CD4-positive, alpha-beta T cell treated with Interferon alpha-2 for 1 hour (primary cell): Measurements from ENCODE around the gene CECR2.

Source experiments
- DNase-seq, 2 donors: peaks; one replicate each; pipeline ENCODE4 v3.0.0-alpha.2; 2020 to 2022

The CECR2 gene

DNA sequence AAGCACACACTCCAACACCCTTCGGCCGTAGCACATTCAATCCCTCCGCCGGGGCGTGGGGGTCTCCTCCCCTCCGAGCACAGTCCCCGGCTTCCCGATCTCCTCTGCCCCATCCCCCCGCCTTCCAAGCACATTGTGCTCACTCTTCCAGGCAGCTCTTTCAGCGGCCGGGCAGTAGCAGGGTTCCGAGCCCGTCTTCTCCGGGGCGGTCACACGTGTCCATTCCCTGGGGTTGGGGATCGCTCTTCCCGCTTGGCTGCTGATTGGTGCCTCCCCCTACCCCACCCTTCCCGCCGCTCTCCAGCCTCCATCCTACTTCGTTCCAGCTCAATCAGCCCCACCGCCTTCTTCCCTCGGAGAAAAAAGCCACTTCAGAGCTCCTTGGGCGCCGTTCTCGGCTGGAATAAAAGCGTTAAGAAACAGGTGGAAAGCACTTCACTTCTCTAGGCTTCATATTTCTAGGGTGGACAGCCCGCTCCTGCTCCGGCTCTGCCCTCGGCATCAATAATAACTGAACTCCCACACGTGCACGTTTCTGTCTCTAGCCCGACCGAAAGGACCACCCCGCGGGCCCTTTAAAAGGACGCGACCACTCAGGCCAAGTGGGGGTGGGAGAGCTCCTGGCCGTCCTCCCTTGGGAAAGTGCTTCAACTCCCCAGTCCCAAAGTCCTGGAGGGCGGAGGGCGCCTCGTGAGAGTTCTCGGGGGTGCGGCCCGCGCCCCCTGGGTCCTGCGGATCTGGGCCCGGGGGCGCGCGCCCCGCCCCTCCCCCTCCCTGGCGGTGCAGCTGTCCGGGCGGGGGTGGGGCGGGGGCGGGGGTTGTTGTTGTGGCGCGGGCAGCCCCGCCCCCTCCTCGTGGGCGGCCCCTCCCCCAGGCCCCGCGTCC lies 464 bp upstream of the CECR2 start:
- DNase-seq = no peak

DNA sequence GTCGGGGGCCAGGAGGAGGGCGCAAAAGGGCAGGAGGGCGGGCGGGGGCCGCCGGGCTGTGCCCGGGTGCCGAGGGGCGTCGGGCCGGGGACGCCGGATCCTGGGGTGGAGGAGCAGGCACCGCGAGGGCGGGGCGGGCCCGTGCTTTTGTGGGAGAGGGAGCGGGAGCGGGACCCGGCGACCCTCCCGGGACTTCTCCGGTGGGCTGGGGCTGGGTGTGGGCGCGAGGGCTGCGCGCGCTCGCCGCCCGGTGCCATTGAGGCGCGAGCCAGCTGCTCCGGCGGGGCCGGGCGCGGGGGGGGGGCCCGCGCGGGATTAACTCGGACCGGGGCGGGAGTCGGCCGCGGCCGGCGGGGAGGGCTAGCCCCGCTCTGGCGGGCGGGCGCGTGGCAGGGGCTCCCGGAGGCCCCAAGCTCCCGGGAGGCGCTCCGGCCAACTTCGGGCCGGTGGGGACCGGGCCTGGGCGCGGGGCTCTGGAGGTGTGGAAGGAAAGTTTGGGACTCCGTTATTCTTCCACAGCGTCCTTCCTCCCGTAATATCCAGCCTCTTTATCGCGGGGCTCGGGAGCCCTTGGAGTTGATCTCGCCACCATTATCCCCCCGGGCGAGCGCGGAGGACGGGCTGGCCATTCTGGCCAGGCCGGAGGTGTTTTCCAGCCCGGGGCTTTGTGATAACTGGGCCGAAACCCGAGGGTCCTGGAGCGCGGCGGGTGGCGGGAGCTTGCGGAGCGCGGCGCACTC lies 936 bp downstream of the CECR2 start:
- no peak for DNase-seq

DNA sequence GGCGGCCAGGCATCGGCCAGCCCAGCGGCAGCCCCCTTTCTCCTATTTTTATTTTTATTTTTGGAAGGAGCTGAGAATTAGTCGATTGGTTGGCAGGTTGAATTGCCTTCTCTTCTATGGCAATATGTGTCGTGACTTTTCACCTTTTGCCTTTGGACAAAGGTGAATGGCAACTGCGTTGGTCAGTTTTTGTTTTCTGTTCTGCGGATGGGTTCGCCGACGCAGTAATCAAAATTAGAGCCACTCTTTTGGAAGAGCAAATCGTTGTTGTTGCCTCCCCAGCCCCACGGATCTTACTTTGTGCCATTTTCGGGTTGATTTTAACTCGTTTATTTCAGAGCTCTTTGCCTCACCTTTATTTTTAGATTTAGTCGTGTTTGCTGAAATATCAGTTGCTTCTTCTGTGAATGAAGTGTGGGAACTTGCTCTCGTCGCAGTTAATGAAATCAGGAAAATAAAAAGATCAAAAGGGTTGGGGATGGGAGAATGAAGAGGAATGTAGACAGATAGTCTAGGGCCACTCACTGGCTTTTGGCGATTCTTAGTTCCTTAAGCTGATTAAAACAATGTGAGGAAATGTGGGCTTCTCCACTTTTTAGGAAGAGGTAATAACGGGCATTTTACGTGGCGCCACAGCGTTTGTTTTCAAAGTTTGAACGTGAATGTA lies 1.6 kb downstream of the CECR2 start:
- DNase-seq = no peak

DNA sequence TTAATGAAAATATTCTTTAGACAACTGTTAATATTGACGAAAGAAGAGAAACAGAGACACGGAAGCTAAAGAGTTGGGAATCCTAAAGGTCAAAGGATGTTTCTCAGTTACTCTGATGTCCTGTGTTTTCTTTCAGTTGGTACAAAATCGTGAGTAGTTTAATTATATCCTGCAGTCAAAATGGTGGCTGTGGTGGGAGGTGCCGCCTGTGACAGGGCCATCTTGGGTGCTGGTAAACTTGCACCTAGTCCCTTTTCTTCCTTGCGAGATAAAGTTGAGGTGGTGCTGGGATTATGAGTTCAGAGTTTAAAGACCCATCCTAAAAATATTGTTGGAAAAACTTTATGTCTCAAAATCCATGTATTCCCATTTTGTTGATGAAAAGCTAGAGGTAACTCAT lies 2.2 kb downstream of the CECR2 start:
- DNase-seq = no peak

DNA sequence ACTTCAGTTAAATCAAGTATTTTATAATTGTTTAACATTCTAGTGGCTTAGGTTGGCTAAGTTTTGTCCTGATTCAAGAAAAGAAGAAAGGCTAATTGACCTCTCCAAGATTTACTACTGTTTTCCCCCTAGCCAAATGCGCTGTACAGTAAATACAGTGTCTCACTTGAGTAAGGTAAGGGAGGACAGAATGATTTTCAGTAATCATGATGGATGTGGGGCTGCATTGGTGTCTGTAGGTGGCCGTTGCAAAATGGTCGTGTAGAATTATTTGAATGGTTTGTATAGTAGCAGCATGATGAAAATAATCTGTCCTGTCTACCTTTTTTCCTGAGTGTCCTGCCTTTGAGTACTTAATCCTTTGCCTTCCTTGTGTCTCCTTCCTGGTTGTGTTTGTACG lies 4.6 kb downstream of the CECR2 start:
- DNase-seq = no peak

DNA sequence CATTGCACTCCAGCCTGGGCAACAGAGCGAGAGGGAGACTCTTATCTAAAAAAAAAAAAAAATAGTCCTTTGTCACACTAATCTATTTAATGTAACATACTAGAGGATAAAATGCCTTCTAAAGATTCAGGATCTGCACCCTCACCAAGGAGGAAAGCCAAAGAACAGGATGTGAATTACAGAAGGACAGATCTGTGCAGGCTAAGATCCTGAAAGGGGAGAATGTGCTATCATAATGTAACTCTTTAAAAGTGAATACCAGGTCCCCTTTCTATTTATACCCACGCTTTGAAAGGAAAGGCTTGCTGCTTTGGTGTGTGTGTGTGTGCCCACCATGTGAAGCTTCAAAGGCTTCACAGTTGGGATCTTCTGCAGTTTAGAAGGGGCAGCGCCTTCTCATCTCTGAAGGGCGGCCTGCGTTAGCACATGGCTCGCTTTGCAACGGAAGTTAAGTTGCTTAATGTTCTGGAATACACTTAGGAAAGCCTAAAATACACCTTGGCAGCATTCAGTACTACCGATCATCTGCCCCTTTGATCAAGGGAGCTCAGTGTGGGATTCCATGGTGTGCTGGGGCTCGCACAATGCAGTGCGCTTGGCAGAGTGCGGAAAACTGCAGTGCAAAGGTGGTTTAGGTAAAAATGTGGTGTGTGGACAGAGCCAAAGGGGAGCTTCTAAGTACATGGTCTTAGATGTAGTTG lies 6.8 kb downstream of the CECR2 start:
- DNase-seq = no peak

DNA sequence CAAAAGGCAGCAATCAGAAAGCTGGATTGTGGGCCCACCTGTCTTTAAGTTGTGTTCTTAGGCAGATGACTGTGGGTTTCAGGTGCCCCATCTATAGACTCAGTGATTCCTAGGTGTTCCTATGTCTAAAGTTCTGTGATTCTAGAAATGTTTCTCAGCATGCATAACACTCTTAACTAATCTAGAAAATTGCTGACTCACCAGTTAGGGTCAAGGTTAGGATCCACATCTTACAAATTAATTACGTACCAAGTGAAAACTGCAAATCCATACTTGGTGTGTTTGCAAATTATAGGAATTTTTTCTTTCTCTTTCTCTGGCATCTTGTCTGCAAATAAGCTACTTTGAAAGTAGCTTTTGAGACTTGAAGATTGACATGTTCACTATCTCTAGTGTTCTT lies 7.7 kb downstream of the CECR2 start:
- DNase-seq = no peak

DNA sequence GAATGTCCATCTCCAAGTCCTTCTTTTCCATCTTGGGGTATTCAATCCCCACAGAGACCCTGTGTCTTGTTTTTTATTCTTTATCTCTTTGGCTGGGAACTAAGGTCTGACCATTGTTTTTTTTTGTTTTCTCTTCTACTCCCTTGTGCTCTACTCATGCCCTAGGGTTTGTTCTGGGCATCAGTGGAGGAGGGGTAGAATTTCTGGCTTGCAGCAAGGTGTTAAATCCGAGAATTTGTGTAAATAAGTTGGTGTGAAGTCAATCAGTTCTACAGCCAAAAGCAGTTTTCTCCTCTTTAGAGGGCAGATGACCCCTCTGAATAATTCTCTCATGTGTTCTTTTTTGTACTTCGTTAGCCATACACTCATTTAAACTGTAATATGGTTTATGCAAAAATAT lies 10.7 kb downstream of the CECR2 start:
- no peak for DNase-seq

DNA sequence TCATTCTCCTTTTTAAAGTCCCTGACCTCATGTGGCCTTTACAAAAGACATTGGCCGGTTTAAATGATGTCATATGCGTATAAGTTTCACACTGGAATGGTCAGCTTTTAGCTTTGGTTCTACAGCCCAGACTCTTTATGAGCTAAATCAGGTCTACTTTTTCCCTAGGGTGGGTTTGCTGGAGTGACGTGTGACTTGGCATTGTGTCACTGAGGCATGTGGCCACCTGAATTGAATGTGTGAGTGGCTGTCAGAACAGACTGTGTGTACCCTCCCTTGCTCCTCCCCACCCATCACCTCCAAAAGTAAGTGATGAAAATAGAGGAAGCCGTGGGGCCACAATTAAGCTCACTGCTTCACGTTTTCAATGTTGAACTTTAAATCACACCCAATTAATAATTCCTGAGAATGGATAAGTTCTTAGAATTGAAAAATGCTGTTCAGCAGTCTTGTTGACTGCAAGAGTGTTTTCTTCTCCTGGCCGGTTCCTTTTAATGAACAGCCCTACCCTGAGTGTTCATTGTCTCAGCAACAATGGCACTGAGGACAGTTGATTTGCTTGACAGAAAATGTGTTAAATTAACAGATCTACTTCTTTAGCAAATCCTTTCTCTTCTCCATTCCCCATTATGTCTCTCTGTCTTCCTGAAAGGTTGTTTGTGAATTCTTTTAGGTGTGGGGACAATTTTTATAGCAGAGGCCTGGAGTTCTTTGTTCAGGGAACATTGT lies 11.3 kb downstream of the CECR2 start:
- no peak for DNase-seq

DNA sequence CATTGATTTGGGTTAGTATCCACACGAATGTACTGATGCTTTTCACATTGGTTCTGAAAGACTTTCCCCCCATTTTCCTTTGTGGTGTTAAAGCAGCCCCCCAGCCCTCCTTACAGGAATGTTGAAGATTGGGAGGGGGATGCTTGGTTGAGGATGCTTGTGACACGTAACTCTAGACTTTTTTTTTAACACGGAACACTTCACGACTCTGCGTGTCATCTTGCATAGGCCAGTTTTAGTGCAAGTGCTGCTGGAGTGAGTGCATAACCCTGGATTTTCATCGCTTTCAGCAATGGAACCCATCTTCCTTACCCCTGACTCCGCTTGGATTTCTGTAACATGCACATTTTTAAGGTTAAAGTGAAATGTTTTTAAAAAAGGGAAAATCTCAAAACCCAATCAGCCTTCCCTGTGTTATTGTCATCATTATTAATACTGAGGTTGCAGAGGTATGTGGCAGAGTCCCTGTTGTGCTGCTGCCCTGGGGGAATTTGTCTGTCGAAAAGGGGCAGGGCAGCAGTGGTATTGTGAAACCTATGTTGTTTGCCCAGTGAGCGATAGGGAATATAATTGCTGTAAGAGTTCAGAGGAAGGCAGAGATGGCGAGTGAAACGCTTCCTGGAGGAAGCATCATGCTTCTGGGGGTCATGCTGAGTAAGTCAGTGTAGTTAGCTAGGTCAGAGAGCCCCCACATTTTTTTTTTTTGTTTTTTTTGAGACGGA lies 12.1 kb downstream of the CECR2 start:
- no peak for DNase-seq

DNA sequence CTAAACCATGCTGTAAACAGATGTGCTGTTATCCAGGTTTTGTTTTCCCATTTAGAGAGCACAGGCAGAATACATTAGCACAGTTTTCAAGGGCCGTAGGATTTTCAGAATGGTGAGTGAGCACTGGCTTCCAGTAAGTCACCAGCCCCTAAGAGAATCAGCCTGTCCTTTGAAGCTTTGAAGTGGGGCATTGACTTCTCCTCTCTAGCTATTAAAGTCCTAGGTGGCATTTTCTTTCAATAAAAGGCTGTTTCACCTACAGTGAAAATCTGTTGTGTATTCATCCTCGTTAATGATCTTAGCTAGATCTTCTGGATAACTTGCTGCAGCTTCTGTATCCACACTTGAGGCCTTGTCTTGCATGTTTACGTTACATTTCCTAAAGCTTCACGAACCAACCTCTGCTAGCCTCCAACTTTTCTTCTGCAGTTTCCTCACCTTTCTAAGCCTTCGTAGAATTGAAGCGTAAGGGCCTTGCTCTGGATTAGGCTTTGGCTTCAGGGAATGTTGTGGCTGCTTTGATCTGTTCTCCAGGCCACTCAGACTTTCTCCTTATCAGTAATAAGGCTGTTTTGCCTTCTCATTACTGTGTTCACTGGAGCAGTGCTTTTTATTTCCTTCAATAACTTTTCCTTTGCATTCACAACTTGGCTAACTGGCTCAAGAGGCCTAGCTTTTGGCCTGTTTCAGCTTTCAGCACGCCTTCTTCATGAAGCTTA lies 15.5 kb downstream of the CECR2 start:
- DNase-seq = no peak

DNA sequence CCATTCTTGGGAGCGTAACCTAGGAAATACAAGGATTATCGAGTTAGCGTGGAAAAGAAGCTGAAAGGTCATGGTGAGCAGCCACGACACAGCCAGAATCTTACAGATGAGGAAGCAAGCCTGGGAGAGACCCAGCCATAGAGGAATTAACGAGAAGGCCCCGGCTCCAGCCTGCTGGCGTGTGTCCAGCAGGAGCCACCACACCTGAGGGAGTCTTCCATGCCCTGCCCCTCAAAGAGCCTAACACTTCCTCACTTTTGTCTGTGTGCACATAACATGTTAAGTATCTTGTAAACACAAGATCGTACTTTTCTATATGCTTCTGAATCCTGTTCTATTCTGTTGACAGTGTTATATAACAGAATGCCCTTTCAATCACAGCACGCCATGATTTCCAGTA lies 18.1 kb downstream of the CECR2 start:
- no peak for DNase-seq

DNA sequence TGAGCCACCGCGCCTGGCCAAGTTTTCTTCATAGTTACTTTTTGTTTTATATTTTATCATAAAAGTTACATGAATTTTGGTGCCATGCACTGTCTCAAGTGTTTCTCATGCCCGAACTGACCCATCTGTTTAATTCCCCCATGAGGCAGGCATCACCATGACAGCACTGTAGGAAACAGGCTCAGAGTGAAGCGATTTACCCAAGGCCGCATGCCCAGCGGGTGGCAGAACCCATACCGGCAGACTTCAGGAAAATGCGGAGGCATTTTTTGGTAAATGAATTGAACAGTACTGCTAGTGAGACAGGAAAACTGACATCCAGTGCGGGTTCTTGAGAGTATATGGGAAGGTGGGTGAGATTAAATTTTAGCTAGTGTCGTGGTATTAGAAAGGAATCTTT lies 19.0 kb downstream of the CECR2 start:
- DNase-seq = no peak

DNA sequence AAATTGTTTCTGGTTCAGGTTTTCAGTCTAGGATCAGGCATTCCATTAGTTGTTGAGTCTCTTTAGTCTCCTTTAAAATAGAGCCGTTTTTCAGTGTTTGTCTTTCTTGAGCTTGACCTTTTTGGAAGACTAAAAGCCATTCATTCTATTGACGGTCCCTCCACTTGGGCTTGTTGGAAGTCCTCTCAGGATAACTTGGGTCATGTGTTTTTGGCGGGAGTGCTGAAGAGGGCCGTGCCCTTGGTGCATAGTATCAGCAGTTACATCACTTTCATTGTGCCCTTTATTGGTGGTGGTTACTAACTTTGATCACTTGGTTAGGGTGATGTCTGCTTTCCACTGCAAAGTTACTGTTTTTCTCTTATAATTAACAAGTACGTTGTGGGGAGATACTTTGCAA lies 20.8 kb downstream of the CECR2 start:
- no peak for DNase-seq

DNA sequence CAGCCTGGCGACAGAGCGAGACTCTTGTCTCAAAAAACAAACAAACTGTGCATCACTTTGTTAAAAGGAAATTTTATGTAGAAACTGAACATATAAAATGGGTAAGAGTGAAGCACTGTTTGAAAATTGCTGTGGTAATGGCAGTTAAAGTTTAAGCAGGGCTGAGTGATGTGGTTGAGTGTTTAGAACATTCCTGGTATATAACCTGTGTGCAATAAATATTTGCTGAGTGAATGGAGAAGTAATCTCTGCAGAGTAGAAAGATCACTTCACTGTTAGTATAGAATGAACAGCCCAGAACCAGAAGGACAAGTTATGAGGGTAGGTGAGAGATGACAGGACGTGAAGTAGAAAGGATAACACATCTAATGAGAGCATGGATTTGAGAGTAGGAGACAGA lies 27.3 kb downstream of the CECR2 start:
- no peak for DNase-seq

DNA sequence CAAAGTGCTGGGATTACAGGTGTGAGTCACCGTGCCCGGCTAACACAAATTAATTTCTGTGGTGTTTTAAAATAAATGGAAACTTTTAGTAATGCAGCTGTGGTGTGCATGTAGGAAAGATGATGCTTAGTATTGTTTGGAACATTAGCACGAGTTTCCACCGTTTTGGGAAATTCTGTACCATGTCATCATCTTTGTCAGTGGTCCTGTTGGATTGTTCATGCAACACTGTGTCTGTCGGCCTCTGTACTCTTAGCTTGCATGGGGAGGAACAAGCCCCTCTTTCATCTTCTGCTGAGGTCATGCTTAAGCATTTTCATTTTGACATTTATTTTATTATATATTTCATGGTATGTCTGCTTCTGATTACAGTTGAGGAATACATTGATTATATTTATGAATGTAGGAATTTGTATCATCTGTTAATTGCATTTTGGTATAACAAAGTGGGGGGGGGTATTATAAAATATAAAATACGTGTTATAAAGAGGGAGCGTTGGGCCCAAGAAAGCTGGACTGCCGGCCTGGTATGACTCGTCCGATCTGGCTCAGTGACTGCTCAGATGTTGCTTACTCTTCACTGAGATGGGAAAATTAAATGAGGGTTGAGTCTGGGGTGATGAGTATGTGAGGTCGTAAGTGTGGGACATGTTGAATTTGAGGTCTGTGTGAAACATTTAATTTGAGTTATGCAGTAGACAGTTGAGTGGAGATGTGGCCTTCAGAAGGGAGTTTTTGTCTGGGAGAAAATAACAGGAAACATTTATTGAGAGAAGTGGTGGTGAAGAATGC lies 28.7 kb downstream of the CECR2 start:
- DNase-seq = no peak

DNA sequence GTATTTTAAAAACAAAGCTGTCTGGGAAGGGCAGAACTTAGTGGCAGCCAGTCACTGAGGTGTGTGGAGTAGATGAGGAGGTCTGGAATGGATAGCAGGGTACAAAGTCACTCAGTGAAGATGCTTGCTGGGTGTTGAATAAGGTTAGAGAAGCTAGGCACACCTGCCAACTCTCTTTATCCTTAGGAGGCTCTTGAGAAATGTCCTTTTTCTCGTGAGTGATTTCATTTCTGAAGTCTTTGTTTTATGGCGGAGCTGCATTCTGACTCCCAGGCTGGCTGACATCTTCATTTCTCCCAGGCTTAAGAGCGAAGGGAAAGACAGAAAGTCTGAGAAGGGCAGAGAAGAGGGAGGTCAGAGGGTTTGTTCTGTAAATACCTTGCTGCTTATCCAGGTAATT lies 31.0 kb downstream of the CECR2 start:
- no peak for DNase-seq

DNA sequence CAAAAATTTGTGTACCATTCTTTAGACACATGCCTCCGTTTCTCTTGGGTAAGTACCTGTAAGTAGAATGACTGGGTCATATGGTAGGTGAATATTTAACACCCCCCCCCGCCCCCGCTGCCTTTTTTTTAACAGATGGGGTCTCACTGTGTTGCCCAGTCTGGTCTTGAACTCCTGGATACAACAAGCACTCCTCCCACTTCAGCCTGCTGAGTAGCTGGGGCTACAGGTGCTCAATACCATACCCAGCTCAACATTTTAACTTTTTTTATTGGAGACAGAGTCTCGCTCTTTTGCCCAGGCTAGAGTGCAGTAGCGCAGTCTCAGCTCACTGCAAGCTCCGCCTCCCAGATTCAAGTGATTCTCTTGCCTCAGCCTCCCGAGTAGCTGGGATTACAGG lies 32.5 kb downstream of the CECR2 start:
- DNase-seq = no peak

DNA sequence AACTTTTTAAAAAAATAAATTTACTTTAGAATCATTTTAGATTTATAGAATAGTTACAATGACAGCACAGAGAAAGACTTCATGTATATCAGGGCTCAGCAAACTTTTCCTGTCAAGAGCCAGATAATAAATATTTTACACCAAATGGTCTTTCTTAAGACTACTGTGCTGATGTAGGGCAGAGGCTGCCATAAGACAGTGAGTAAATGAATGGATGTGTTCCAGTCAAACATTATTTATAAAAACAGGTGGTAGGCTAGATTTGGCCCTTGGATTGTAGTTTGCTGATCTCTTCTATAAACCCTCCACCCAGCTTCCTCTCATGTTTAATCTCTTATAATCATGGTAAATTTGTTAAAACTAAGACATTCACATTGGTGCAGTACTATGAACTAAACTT lies 33.0 kb downstream of the CECR2 start:
- DNase-seq = no peak

DNA sequence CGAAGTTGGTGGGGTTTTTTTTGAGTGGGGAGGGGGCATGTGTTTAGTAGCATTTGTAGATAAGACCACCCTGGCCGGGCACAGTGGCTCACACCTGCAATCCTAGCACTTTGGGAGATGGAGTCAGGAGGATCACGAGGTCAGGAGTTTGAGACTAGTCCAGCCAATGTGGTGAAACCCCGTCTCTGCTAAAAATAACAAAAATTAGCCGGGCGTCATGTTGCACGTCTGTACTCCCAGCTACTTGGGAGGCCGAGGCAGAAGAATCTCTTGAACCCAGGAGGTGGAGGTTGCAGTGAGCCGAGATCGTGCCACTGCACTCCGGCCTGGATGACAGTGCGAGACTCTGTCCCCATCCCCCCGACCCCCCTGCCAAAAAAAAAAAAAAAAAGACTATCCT lies 34.6 kb downstream of the CECR2 start:
- no peak for DNase-seq
